B cell (primary cell): ENCODE data around the gene CERS5.

Experiments used
- CTCF ChIP-seq: fragments of 200-600 bp; IDR thresholded peaks from one replicate; pipeline ENCODE4 v1.8.0; 2022; ENCODE audit warnings: antibody characterized with exemption, mild to moderate bottlenecking
- EZH2 ChIP-seq: IDR thresholded peaks from 2 replicates; pipeline ENCODE4 v1.6.1; 2012; ENCODE audit warnings: borderline replicate concordance, low read depth, mild to moderate bottlenecking, moderate library complexity, low read length; ENCODE audit not compliant: insufficient read depth, poor library complexity, severe bottlenecking

- TF ChIP-seq CTCF (no peak), EZH2 (no peak)
Measured at GRCh38 chr12:50186681-50187080, 19.5 kb upstream of the CERS5 start.
